Limb (tissue), 2 donors: ENCODE measurements around the gene PLEKHM2.
A peak's percentile ranks its signal among the peaks of the same experiment; 100 is the strongest.
"Not testable (repeated sequence)": the region's sequence is repeated elsewhere in the genome, so short reads cannot be mapped to it uniquely, and the experiment has no call there.

Experiments
- DNase-seq, 2 donors: peaks; one replicate each; pipeline ENCODE4 v3.0.0-alpha.2; 2016; ENCODE audit errors: extremely low spot score in 2 of 2

PLEKHM2 gene

DNA sequence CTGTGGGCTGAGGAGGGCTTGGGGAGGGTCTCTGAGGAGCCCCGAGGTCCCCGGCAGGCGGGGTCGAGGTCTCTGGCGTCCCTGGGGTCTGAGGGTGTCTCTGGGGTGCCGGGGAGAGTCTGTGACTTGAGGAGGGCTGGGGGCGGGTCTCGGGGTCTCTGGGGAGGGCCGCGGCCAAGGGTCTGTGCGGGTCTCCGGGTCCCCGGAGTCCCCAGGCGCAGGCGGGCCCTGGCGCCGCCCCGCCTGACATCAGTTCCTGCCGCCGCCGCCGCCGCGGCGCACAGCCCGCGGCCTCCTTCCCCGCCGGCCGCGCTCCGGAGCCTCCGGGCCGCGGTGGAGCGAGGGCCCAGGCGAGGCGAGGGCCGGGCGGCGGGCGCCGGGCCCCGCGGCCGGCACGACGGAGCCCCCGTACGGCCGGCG is at the start of gene PLEKHM2:
Gene PLEKHM2, plus strand, starts transcription at position 279 of the 420 bp plus-strand sequence. CDS start 239 bp downstream, outside the sequence.
- DNase-seq, result peak; percentile 53 to 71

- DNase-seq, result no peak
Observed at GRCh38 chr1:15636436-15636835, 47.7 kb upstream of the PLEKHM2 start.

DNA sequence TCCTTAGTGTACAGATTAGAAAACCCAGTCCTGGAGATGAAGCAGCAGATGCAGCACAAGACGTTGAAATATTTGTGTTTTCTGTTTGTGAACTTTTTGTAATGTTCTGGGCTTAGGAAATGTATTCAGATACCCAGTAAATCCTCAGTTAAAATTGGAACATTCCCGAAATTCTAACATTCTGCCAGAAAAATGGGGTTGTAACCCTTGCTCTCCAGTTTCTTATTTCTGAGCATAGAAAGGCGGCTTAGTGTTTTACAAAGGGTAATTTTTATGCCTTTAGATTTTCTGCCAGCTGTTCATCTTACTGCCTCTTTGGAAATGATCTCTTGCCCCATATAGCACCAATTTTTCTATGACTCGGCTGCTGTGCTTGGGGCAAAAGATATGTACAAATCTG is 46.3 kb upstream of the PLEKHM2 start:
- DNase-seq, result no peak

- DNase-seq, result no peak
Observed at GRCh38 chr1:15639262-15639661, 44.9 kb upstream of the PLEKHM2 start.

DNA sequence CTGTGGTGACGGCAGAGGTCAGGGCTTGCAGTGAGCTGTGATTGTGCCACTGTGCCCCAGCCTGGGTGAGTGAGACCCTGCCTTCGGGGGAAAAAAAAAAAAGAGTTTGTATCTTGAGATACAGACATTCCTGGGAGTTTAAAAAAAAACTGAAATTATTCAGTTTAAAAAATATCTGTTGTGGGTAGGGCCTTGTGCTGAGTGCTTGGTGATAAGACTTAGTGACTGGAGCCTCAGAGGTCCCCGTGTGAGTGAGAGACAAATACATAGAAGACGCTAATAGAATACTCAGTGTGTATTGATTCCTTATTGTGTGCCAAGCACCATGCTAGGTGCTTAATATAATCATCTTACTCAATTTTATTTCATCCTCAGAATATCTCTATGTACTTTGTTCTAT is 44.2 kb upstream of the PLEKHM2 start:
- DNase-seq, result no peak

GRCh38 chr1:15640667-15641066 is 43.5 kb upstream of the PLEKHM2 start:
- no peak for DNase-seq

DNA sequence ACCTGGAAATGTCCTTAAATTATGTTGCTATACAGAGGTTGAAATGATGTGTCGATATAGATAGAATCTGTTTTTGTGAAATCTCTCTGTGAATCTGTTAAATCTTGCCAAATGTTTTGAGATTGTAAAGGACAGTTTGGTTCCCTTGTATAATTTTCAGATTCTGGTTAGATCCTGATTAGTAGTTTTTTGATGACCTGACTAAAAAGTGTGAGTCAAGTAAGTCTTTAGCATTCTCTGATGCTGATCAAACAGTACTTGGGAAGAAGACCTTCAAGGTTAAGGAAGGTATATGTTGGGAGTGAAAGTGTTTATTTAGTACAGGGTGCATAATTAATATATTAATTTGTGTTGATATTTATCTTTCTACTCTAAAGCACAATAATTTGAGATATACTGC is 34.2 kb upstream of the PLEKHM2 start:
- DNase-seq, result no peak

DNA sequence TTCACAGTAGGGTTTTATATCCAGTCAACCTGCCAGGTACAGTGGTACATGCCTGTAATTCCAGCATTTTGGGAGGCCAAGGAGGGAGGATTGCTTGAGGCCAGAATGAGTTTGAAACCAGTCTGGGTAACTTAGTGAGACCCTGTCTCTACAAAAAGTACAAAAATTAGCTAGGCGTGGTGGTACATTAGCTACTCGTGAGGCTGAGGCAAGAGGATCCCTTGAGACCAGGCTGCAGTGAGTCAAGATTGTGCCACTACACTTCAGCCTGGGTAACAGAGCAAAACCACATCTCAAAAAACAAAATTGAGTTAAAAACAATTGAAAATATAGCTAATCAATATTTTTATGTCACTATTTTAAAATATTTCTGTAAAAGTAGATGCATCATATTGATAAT is 33.7 kb upstream of the PLEKHM2 start:
- no peak for DNase-seq

DNA sequence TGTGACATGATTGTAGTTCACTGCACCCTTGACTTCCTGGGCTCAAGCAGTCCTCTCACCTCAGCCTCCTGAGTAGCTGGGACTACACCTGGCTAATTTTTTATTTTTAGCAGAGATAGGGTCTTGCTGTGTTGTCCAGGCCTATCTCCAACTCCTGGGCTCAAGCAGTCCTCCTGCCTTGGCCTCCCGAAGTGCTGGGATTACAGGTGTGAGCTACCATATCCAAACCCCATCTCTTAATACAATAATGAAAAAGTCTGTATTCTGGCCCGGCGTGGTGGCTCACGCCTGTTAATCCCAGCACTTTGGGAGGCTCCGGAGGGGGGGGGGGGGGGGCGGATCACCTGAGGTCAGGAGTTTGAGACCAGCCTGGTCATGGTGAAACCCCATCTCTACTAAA is 32.0 kb upstream of the PLEKHM2 start:
- not testable (repeated sequence) for DNase-seq

DNA sequence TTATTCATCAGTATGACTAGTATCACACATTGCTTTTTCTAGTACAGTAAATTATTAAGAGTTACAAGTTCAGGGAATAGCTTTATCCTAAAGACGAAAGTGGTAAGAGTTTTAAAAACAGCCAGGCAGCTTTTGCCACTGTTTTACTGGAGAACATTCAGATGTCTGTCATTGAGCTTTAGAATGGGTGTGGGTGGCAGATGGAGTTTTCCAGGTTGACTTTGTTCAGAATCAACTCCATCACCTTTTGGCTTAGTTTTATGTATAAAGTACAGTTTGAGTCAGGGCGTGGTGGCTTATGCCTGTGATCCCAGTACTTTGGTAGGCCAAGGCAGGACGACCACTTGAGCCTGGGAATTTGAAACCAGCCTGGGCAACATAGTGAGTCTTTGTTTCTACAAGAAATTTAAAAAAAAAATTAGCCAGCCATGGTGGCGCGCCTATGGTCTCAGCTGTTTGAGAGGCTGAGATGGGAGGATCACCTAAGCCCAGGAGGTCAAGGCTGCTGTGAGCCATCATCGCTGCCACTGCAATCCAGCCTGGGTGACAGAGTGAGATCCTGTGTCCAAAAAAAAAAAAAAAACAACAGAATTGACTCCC is 29.9 kb upstream of the PLEKHM2 start:
- no peak for DNase-seq

DNA sequence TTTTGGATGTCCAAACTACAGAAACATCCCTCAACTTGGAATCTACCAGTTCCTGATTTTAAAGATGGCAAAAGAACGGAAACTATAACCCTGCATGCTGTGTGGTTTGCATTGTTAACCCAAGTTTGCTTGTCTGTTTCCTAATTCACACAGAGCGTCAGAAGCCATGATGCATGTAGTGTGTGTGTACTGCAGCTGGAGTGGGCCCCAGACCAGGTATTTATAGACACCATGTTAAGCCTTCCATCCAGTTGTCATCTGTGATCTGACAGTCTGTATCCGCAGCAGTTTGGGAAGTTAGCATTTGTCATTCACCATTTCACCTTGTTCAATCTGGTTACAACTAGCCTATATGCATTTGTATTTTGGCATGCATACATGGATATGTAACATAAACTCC is 27.7 kb upstream of the PLEKHM2 start:
- no peak for DNase-seq

GRCh38 chr1:15657021-15657420 is 27.1 kb upstream of the PLEKHM2 start:
- DNase-seq, result no peak

GRCh38 chr1:15660151-15660550 is 24.0 kb upstream of the PLEKHM2 start:
- no peak for DNase-seq

DNA sequence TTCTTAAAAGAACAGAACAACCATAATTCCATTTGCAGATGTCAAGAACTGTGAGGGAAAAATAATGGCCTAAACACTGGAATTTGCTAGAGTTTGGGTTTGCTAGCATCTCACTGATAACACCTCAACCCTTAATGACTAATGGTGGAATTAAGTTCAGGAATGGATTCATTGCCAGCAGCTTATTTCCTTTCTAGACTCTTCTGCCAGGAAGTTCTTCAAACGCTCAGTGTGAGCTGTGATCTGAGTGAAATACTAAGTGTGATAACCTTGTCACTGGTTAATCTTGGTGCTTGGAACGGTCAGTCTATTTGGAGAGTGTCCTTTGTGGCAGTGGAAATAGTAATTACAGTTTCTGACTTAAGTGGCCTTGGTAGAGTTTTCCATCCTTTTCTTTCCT is 21.6 kb upstream of the PLEKHM2 start:
- DNase-seq, result no peak

DNA sequence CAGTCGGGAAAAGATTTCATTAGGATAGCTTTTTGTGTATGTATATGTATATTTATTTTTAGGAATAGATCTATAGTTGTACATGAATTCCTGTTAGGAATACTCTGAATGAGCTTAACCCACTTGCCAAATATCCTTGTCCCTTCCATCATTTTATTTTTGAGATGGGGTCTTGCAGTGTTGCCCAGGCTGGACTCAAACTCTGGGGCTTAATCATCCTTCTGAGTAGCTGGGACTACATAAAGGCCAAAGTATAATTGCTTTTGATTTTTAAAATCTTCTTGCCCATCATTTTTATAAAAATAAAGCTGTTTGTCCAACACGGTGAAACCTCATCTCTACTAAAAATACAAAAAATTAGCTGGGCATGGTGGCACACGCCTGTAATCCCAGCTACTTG is 20.2 kb upstream of the PLEKHM2 start:
- no peak for DNase-seq

DNA sequence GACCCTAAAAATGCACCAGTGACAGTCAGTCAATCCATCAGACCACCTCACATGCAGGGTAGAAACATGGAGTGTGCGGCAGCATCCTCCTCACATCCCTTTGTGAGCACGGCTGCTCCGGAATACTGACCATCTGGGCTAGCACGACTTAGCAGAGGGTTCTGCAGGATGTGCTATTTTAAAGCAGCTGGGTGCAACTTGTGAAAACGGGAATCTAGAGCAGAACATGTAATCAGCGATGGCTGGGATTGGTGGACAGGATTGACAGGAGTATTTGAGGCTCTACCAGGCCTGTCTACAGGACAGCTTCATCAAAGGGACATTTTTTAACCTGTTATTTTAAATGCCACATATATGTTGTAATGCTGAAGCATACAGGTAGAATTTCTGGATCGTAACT is 16.8 kb upstream of the PLEKHM2 start:
- no peak for DNase-seq

DNA sequence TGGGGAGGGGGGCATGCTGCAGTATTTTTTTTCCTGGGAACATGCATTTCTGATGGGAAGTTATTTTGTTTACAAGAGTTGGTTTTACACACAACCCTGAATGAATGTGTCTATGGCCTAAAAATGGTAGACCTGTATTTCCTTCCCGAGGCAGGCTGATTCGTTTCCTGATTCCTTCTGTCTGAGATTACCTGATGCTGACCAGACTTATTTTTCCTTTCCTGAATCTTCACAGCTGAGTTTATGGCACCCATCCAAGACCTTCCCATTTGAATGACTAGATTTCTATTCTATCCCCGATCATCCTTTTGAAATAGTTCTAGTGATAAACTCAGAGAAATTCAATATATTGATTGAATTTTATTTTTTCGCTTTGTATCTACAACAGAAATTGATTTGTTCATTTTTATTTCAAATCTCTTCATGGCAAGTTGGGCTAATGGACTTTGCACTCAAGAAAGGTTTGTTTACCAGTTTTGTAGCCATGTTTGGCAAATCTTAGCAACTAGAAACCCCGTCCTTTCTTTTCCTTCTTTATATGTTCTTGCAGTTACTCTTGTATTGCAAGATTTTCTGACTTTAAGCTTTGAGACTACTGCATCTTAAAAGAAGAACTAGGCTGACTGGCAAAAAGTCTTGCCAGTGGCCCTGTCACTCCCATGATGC is 15.9 kb upstream of the PLEKHM2 start:
- DNase-seq, result no peak

DNA sequence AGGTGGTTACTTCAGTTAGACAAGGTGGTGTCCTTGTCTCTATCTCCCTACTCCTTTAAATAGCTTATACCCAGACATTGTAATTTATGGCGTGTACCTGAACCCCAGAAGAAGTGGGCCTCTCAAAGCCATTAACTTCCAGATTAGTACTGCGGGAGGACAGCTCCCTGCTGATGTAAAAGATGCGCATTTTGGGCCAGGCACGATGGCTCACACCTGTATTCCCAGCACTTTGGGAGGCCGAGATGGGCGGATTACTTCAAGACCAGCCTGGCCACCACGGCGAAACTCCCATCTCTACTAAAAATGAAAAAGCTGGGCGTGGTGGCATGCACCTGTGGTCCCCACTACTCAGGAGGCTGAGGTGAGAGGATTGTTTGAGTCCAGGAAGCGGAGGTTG is 15.0 kb upstream of the PLEKHM2 start:
- DNase-seq, result no peak

DNA sequence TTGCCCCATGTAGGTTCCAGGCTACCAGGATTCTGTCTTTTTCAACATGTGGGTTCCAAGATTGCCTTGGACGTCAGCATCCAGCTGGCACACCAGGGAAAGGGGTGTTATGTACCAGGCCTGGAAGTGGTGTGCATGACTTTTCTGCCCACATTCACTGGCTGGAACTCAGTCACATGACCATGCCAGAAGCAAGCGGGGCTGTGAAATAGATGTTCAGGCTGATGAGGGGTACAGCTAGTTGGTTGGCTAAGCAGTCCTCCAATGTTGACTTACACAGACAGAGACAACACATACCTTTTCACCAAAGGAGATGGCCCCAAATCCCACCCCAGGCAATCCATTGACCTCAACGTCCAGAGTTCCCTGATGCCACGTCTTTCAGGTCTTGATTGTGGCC is 14.3 kb upstream of the PLEKHM2 start:
- no peak for DNase-seq

GRCh38 chr1:15671430-15671829 is 12.7 kb upstream of the PLEKHM2 start:
- no peak for DNase-seq

- DNase-seq, result no peak
Observed at GRCh38 chr1:15674386-15675159, 9.5 kb upstream of the PLEKHM2 start.

DNA sequence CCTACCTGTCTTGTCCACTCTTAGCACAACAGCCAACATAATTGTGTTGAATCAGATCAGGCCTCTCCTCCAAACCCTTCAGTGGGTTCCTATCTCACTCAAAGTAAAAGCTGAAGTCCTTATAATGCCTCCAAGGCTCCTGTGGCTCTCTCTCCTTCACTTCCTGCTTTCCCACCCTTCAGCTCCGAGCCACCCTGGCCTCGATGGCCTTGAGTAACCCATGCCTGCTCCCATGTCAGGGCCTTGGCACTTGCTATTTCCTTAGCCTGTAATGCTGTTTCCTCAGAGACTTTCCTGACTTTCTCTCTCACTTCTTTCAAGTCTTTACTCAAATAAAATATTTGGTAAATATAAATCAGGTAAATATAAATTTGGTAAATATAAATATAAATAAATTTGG is 8.1 kb upstream of the PLEKHM2 start:
- no peak for DNase-seq
